ENCODE data around the gene PAX2.

Gene PAX2

DNA sequence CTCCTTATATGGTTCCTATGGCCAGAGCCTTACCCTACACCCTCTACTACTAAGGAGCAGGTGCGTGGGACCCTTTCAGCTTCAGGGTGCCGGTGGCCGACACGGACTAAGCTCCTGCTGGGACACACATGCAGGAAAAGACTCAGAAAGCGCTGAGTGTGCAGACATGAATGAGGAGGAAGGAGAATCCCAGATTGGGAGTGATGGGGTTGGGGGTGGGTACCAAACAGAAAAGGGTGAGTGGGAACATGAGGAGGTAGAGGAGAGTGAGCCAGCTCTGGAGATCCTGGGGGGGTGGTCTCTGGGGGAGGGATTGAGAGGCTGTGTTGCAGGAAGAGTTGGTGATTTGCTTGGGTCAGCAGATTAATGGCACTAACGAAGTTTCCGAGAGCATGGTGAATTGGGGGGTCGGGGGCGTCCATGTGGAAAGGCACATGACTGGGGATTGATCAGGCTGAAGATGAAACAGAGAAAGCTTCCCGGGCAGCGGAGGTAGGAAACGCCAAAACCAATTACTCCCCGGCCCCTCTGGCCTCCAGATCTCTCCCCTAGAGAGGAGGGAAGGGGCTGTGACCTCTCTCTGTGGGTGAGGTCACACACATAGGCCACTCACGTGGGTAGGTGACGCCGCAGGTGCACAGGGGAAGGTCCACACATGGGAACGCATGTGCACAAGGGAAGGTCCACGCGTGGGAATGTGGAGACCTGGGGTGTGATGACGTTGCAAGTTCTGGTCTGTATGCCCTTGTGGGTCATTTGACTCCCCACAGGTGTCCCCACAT, 129.5 kb downstream of the PAX2 start:
- no peak overlapping the region for H3K4me3 ChIP-seq (ENCODE audit: insufficient read depth, low read depth, low read length, poor library complexity, severe bottlenecking)
- DNase-seq = no peak
- H3K36me3 ChIP-seq (ENCODE audit: control insufficient read depth, insufficient read depth, low read length) = no peaks in the 10 kb centered on the region
- no peaks in the 10 kb centered on the region for H3K4me1 ChIP-seq (ENCODE audit: control insufficient read depth, insufficient read depth, low read length, poor library complexity, severe bottlenecking)
- H3K27ac ChIP-seq (ENCODE audit: insufficient read depth, low read length, poor library complexity, severe bottlenecking) = no peak overlapping the region
- no peaks in the 10 kb centered on the region for H3K9me3 ChIP-seq (ENCODE audit: control insufficient read depth, low read length)
- no peaks in the 10 kb centered on the region for H3K27me3 ChIP-seq (replicated peaks; ENCODE audit: control insufficient read depth, insufficient read depth, low read length, poor library complexity, severe bottlenecking)

GRCh38 chr10:100875484-100876166, 130.2 kb downstream of the PAX2 start:
- no peaks in the 10 kb centered on the region for H3K9me3 ChIP-seq (ENCODE audit: control insufficient read depth, low read length)
- no peak for DNase-seq
- H3K36me3 ChIP-seq (ENCODE audit: control insufficient read depth, insufficient read depth, low read length) = no peaks in the 10 kb centered on the region
- H3K27ac ChIP-seq (ENCODE audit: insufficient read depth, low read length, poor library complexity, severe bottlenecking) = no peak overlapping the region
- H3K4me3 ChIP-seq (ENCODE audit: insufficient read depth, low read depth, low read length, poor library complexity, severe bottlenecking) = no peak overlapping the region
- H3K27me3 ChIP-seq (replicated peaks; ENCODE audit: control insufficient read depth, insufficient read depth, low read length, poor library complexity, severe bottlenecking) = no peaks in the 10 kb centered on the region
- H3K4me1 ChIP-seq (ENCODE audit: control insufficient read depth, insufficient read depth, low read length, poor library complexity, severe bottlenecking) = no peaks in the 10 kb centered on the region

- H3K27me3 ChIP-seq (replicated peaks; ENCODE audit: control insufficient read depth, insufficient read depth, low read length, poor library complexity, severe bottlenecking) = no peaks in the 10 kb centered on the region
- no peaks in the 10 kb centered on the region for H3K36me3 ChIP-seq (ENCODE audit: control insufficient read depth, insufficient read depth, low read length)
- no peaks in the 10 kb centered on the region for H3K9me3 ChIP-seq (ENCODE audit: control insufficient read depth, low read length)
- H3K4me1 ChIP-seq (ENCODE audit: control insufficient read depth, insufficient read depth, low read length, poor library complexity, severe bottlenecking) = no peaks in the 10 kb centered on the region
- no peak for DNase-seq
- H3K4me3 ChIP-seq (ENCODE audit: insufficient read depth, low read depth, low read length, poor library complexity, severe bottlenecking) = no peak overlapping the region
- no peak overlapping the region for H3K27ac ChIP-seq (ENCODE audit: insufficient read depth, low read length, poor library complexity, severe bottlenecking)
These were observed 131.4 kb downstream of the PAX2 start for GRCh38 chr10:100876585-100877460.

- Histone ChIP-seq H3K36me3 (ENCODE audit: control insufficient read depth, insufficient read depth, low read length) (no peaks in the 10 kb centered on the region), H3K27ac (ENCODE audit: insufficient read depth, low read length, poor library complexity, severe bottlenecking) (no peak overlapping the region), H3K27me3 (replicated peaks; ENCODE audit: control insufficient read depth, insufficient read depth, low read length, poor library complexity, severe bottlenecking) (no peaks in the 10 kb centered on the region), H3K4me3 (ENCODE audit: insufficient read depth, low read depth, low read length, poor library complexity, severe bottlenecking) (no peak overlapping the region), H3K4me1 (ENCODE audit: control insufficient read depth, insufficient read depth, low read length, poor library complexity, severe bottlenecking) (no peaks in the 10 kb centered on the region), H3K9me3 (ENCODE audit: control insufficient read depth, low read length) (no peaks in the 10 kb centered on the region)
- DNase-seq = no peak
These were observed 132.1 kb downstream of the PAX2 start for GRCh38 chr10:100877461-100877850.

- H3K36me3 ChIP-seq (ENCODE audit: control insufficient read depth, insufficient read depth, low read length) = no peaks in the 10 kb centered on the region
- no peaks in the 10 kb centered on the region for H3K27me3 ChIP-seq (replicated peaks; ENCODE audit: control insufficient read depth, insufficient read depth, low read length, poor library complexity, severe bottlenecking)
- H3K9me3 ChIP-seq (ENCODE audit: control insufficient read depth, low read length) = no peaks in the 10 kb centered on the region
- DNase-seq = no peak
- no peak overlapping the region for H3K4me3 ChIP-seq (ENCODE audit: insufficient read depth, low read depth, low read length, poor library complexity, severe bottlenecking)
- H3K4me1 ChIP-seq (ENCODE audit: control insufficient read depth, insufficient read depth, low read length, poor library complexity, severe bottlenecking) = no peaks in the 10 kb centered on the region
- H3K27ac ChIP-seq (ENCODE audit: insufficient read depth, low read length, poor library complexity, severe bottlenecking) = no peak overlapping the region
These were observed 133.0 kb downstream of the PAX2 start for GRCh38 chr10:100878291-100878910.
